Islet precursor cell (in vitro differentiated cells): Measurements from ENCODE around the gene RNASEH2C.
"Not testable (repeated sequence)": the region's sequence is repeated elsewhere in the genome, so short reads cannot be mapped to it uniquely, and the experiment has no call there.

Source experiments
- DNase-seq: peaks from one replicate; pipeline ENCODE4 v3.0.0-alpha.2; 2018

RNASEH2C gene

DNA sequence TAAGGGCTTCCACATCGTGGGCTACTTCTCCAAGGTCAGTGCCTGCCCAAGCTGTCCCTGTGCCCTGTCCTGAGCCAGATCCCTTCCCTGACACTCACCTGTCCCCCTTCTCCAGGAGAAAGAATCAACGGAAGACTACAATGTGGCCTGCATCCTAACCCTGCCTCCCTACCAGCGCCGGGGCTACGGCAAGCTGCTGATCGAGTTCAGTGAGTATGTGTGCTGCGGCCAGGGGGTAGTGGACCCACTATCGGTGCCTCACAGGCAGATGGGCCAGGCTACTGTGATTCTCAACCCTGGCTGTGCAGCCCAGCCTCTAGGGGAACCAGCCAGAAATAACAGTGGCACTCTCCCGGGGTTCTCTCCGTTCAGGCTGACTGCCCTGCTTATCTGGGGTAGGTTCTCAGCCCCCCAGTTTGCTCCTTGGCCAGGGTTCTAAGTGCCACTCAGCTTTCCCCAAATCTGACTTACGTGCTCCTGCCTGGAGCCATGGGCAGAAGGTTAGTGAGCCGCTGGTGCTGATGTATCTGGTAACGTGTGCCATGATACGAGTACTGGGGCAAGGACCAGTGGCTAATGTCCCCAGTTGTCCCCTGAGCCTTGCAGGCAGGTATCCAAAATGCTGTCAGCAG lies 3.7 kb downstream of the RNASEH2C start:
- DNase-seq, result no peak

DNA sequence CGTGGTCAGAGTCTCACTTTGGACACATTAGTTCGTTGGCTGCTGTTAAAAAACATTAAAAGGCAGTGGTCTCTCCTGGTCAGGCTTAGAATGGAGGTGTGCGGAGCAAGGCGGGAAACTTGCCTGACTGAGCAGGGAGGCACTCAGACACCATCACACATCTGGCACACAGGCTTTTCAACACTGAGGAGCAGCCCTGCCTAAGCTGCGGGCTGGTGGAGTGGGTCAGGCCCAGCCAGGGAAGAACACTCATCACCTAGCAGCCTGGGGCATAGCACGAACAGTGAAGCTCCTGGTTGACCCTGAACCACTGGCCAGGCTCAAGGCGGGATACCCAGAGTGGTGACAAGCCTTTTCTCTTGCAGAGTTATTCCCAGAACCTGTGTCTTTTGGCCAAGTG lies 4.3 kb downstream of the RNASEH2C start:
- no peak for DNase-seq

DNA sequence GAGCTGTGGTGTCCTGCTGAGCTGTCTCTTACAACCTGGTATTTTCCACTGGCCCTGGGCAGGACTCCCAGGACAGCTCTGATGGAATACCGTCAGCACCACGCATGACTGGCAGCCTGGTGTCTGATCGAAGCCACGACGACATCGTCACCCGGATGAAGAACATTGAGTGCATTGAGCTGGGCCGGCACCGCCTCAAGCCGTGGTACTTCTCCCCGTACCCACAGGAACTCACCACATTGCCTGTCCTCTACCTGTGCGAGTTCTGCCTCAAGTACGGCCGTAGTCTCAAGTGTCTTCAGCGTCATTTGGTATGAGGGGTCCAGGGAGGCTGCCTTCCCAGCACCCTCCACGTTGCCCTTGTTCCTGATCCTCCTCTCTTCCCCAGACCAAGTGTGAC lies 6.2 kb downstream of the RNASEH2C start:
- no peak for DNase-seq

- DNase-seq, result no peak
Measured at GRCh38 chr11:65713212-65713969, 7.2 kb downstream of the RNASEH2C start.

DNA sequence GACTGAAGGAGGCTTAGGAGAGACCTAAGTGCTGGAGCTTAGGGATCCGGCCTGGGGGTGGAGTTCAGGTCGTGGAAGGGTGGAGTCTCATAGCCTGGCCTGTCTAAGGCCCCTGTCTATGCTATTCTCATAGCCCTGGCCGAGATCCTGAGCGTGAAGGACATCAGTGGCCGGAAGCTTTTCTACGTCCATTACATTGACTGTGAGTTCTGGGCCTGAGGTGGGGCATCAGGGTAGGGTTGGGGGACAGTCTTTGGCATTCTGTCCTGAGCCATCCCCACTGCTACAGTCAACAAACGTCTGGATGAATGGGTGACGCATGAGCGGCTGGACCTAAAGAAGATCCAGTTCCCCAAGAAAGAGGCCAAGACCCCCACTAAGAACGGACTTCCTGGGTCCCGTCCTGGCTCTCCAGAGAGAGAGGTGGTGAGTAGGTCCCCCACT lies 7.9 kb downstream of the RNASEH2C start:
- no peak for DNase-seq

- DNase-seq, result peak; percentile 99
Measured at GRCh38 chr11:65711785-65712632, 8.6 kb downstream of the RNASEH2C start, which contains the start of gene KAT5. KAT5 (plus strand) TSS chr11:65712252; CDS start chr11:65712268, 16 bp downstream.

GRCh38 chr11:65710421-65710820 lies 10.2 kb downstream of the RNASEH2C start:
- DNase-seq, result no peak

DNA sequence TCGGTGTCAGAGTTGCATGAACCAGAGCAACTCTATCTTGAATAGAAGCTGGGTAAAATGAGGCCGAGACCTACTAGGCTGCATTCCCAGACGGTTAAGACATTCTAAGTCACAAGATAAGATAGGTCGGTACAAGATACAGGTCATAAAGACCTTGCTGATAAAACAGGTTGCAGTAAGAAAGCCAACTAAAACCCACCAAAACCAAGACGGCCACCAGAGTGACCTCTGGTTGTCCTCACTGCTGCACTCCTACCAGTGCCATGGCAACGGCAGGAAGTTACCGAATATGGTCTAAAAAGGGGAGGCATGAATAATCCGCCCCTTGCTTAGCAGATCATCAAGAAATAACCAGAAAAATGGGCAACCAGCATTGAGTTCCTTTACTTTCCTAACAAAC lies 10.9 kb downstream of the RNASEH2C start:
- DNase-seq, result peak; percentile 70

DNA sequence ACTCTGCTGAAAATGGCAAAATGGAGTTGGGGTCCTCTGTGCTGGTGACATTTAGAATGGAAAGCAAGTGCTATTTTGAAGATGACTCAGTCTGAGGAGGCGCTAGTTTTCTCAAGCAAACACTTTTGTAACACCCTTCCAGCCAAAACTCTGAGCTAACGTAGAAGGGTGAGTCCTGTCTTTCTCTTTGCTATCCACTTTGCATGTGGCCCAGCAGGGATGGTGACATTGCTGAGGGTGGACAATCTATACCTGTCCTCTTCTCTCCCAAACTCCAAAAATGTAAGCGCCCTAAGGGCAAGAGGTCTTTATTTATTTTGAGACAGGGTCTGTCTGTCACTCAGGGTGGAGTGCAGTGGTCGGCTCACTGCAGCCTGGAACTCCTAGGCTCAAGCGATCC lies 12.1 kb downstream of the RNASEH2C start:
- DNase-seq, result no peak

GRCh38 chr11:65707002-65707401 lies 13.6 kb downstream of the RNASEH2C start:
- not testable (repeated sequence) for DNase-seq

DNA sequence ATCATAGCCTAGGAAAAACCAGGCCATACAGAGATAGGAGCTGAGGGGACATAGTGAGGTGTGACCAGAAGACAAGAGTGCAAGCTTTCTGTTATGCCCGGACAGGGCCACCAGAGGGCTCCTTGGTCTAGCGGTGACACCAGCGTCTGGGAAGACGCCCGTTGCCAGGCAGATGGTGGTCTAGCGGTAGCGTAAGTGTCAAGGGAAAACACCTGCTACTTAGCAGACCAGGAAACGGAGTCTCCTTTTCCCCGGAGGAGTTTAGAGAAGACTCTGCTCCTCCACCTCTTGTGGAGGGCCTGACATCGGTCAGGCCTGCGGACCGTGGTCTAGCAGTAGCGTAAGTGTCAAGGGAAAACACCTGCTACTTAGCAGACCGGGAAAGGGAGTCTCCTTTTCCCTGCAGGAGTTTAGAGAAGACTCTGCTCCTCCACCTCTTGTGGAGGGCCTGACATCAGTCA lies 14.3 kb downstream of the RNASEH2C start:
- peak; percentile 66 for DNase-seq

DNA sequence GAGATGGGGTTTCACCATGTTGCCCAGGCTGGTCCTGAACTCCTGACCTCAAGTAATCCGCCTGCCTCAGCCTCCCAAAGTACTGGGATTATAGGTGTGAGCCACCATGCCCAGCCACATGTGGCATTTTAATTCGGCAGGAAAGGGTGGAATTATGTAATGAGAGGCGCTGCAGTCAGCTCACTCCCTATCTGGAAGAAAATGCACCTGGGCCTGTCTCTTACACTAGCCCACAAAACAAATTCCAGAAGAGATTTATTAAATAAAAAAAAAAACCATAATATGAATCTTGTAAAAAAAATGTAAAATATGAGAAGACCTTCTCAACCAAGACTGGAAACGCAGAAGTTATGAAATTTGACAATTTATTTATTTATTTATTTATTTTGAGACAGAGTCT lies 16.8 kb downstream of the RNASEH2C start:
- DNase-seq, result no peak

- DNase-seq, result no peak
Measured at GRCh38 chr11:65701686-65702085, 18.9 kb downstream of the RNASEH2C start.

GRCh38 chr11:65700399-65700798 lies 20.2 kb downstream of the RNASEH2C start:
- no peak for DNase-seq

- DNase-seq, result no peak
Measured at GRCh38 chr11:65699306-65699705, 21.3 kb downstream of the RNASEH2C start.

DNA sequence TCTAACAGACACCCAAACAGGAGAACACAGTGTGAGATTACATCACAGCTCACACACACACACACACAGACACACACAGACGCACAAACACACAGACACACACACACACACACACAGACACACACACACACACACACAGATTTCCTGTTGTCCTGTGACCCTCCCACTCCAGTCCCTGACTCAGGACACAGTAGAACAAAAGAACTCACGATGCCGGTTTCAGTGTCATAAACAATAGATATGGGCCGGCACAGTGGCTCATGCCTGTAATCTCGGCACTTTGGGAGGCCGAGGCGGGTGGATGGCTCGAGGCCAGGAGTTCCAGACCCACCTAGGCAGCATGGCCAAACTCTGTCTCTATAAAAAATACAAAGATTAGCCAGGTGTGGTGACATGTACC lies 22.4 kb downstream of the RNASEH2C start:
- DNase-seq, result no peak

DNA sequence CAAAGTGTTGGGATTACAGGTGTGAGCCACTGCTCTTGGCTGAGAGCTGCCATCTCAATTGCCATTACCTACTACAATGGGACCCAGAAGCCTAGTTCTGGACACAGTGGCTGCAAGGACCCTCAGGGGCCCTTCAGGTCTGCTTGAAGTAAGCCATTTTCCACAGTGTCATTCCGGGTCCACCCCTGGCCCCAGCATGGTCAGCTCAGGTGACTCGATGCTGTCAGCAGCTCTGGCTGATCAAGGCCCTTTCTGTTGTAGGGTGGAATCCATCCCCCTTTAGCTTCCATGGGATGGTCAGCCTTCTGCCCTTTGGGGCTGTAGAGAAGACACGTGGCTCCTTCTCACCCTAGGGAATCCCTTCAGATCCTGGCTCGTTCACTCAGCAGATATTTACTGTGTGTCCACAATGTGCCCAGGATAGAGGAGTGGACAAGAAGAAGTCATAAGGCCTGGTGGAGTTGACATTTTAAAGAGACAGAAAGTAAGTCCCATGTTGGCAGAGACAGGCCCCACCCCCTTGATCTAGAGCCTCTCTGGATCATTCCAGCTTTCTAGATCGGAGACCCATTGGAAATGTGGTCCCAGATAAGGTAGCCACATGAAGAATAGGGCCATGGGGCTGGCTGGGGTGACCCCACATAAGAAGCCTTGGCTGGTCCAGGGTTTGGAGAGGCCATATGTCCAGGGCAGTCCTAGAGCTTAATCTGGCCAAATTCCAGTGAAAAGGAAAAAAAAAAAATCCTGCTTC lies 23.6 kb downstream of the RNASEH2C start:
- DNase-seq, result no peak

DNA sequence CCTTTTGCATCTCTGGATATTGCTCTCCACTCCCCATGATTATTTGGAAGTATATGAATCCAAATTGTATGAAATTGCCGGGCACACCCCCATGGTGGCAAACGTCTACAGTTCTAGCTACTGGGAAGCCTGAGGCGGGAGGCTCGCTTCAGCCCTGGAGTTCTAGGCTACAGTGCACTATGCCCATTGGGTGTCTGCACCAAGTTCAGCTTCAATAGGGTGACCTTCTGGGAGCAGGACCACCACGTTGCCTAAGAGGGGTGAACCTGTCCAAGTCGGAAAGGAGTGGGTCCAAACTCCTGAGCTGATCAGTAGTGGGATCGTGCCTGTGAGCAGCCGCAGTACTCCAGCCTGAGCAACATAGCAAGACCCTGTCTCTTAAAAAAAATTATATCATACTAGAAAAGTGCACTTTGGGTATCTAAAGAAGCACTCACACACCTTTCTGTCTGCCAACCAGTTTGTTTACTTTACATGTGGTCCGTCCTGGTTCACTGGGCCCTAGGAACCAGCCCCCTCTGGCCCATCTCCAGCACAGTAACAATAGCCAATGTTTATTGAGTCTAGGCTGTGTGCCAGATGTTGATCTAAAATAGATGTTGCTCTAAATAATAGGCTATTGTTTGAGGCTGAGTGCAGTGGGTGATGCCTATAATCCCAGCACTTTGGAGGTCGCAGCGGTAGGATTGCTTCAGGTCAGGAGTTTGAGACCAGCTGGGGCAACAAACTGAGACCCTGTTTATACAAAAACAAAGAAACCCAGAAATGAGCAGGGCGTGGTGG lies 24.9 kb downstream of the RNASEH2C start:
- DNase-seq, result no peak

DNA sequence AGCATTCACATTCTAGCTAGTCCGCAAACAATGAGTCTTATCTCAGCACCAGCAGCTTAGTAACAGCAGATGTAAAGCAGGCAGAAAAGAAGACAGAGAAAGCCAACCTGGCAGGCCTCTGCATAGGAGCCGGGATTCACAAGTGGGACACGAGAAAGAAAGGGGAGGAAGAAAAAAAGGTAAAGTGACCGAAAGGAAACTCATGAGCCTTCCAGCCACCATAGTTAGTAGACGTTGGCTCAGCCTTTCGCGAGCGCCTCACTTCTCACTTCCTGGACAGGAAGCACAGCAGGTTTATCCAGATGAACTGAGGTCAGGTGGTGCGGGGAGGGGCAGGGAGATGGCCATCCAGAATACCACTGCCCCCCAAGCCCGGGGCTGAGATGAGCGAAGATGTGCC lies 28.2 kb downstream of the RNASEH2C start:
- no peak for DNase-seq

GRCh38 chr11:65691847-65692246 lies 28.8 kb downstream of the RNASEH2C start:
- DNase-seq, result not testable (repeated sequence)

GRCh38 chr11:65685981-65686380 lies 34.6 kb downstream of the RNASEH2C start:
- no peak for DNase-seq

- not testable (repeated sequence) for DNase-seq
Measured at GRCh38 chr11:65683480-65683879, 37.1 kb downstream of the RNASEH2C start.
